ENCODE results near the gene LGALSL.

Gene LGALSL

DNA sequence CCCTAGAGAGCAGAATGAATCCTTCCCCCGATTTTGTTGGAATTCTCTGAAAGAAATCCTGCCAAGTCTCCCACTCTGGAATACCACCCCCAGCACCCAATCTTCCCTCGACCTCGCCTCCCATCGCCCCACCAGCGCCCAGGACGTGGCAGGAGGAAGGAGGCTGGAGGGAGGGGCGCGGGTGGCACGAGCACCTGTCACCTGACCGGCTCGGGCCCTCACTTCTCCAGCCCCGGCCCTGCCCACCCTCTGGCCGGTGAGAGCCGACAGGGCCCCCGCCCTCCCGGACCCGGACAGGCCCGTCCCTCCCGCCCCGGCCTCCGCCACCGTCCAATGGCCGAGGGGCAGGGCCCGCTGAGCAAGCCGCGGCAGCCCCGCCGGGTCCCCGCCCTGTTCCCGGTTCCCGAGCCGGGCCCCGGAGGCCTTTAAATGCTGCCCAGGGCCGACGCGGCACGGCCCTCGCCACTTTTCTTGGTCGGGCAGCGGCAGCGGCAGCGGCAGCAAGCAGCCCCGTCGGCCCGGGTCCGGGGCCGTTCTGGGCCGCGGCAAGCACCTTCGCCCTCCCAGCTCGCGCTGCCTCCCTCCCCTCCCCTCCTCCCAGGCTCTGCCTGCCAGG is at the start of gene LGALSL:
Gene LGALSL, plus strand, starts transcription at position 393 of the 616 bp plus-strand sequence. CDS start 384 bp downstream, outside the sequence.
- peak; percentile 54 for DNase-seq

DNA sequence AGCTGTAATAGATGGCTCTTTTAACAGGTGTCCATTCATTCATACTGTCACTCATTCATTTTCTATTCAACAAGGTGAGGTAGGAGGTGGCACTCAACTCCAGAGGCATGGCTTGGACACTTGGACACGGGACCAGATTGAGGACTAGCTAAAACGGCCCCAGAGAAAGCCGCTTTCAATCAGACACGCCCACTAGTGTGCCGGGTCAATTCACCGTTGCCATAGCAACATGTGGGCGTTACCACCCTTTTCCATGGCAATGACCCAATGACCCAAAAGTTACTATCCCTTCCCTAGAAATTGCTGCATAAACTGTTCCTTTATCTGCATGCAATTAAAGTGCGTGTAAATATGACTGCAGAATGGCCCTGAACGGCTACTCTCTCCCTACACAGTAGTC is 49.2 kb upstream of the LGALSL start:
- DNase-seq, result no peak

DNA sequence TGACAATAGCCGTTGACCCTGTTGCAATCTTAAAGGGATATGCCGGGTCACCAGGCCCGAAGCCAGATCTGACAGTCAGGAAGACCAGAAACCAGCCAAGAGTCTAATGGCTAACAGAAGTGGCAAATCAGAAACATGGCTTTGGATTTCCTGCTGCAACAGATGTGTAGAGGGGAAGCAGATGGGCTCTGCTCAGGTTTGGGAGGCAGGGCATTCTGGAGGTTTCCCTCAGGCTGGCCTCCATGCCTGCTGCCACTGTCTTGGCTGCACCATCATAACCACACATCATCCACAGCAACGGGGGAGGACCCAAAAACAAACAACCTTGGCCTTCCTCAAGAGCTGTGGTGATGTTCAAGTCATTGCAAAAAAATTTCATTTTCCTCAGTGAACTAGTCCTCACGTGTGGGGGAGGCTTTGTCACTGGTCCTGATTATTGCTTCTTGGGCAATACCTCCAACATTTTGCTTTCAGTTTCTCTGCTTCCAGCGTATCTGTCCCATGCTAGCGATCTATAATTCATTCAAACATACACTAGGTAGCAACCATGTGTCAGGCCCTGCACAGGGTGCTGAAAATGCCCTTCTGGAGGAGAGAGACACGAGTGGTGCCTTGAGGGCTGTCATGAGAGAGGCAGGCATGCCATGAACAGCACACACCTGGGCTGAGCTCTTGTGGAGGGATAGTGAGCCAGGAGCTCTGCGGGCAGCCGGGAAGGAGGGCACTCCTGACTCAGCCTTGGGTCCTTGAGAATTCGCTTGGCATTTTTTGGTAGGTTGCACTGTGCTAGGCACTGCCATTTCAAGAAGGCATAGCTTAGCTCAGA is 48.2 kb upstream of the LGALSL start:
- DNase-seq, result peak; percentile 77

DNA sequence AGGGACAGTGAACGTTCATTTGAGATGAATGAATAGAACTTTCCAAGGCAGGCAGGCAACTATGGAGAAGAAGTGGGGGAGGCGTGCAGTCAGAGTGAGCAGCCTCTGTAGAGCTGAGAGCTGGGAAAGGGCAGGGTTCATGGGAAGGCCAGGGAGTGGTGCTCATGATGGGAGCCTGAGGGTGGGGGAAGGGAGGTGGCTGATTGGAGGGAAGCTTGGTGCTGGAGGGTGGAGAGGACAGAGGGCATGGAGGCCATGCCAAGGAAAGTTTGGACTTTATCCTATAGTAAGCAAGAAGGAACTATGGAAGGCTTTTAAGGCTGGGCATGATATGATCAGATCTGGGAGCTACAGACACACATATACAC is 47.6 kb upstream of the LGALSL start:
- DNase-seq, result no peak

DNA sequence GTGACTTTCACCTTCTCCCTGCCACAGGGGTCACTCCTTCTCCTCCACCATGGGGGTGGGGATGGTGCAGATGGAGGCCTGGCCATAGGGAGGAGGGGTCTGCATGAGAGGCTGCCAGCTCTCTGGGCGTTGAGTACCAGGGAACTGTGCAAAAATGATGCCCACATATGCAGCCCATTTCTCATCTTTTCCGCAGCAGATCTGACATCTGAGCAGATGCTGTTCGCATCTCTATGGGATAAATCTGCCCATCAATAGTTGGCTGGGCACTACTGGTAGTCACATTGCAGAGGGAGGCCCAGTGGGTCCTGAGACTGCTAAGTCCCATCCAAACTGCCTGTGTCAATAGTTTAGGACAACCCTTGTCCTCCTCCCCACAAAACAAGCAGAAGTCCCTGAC is 45.9 kb upstream of the LGALSL start:
- no peak for DNase-seq

DNA sequence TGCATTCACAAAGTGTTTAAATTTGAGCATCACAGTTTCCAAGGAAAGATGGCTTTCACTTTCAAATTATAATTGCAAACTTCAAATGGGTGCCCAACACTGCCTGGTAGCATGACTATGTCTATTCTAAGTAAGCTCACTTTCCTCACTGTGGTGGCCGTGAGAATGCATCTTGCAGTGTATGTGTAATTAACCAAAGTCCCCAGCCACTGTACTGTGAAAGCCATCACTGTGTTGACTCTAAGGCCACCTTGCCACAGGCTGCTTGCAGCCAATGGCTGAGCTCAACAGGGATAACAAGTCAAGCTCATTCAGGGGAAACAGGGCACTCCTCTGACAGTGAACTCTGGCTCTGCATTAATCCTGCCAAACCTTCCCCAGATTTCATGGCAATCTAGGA is 43.3 kb upstream of the LGALSL start:
- no peak for DNase-seq

DNA sequence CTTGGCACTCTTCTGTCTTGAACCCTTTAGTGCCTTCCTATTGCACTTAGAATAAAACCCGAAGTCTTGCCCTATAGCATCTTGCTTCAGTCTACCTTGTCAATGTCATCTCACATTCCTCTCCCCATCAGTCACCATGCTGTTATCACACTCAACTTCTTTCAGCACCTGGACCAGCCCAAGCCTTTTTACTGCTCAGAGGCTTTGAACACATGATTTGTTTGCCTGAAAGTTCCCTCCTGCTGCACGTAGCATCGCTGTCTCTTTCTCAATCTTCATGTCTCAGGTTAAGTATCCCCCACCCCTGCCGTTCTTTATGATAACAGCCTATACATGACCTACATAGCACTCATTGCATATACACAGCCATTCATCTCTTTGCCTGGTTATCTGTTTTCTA is 41.3 kb upstream of the LGALSL start:
- no peak for DNase-seq

DNA sequence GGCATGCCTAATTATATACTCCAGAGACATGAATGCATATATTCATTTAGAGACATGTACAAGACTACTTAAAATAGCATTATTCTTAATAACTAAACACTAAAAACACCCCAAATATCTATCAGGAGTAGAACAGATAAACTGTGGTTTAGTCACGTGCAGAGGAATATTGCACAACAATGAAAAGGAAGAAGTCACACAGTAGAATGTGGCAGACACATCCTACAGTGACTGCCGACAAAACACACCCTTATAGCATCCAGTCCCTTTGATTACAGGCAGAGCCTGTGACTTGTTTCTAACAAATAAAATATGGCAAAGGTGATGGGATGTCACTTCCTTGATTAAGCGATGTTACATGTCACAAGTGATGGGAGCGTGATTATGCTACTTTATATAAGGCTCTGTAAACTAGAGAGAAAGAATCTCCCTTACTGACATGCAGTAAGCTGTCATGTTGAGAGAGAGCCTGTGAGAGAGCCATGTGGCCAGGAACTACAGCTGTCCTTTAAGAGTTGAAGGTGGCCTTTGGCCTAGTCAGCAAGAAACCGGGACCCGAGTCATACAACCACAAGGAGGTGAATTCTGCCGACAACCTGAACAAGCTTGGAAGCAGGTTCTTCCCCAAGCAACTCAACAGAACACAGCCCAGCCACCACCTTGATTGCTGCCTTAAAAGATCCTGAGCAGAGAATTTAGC is 39.1 kb upstream of the LGALSL start:
- no peak for DNase-seq

DNA sequence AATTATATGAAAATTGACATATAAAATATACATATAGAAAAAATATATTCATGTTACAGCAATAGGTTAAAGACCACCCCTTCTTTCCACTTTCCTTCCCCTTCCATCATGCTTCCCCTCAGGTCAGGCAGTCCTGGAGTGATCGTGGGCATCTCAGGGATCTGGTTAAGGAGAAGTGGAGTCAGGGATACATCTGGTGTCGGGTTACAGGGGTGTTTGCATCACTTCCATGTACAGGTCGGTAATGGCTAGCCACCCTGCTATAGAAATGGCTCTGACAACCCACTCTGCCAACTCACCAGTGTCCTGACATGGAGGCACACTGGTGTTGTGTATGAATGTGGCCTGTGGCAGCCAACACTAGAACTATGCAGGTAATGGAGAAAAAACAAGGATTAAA is 36.3 kb upstream of the LGALSL start:
- no peak for DNase-seq

DNA sequence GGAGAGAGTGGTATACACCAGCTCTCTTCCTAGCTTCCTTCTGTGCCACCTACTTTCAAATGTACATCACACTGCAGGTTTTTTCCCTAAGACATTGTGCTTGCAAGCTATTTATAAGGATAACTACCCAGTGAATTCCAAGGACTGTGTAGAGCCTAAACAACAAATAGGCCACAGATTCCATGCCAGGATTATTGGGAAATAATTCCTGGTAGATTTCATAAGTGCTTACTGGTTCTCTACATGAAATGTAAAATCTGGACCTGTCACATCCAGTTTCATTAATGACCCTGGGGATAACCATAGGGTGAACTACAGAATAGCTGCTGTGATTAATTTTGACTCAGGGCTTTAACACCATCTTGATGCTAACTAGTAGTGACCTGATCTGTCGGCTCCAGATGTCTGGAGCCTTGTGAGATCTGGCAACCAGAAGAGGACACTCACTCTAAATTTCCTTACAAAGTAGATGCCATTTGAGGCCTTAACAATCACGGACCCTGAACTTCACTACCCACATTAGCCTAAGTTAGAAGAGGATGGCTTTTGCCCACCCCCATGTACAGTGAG is 34.3 kb upstream of the LGALSL start:
- DNase-seq, result no peak

DNA sequence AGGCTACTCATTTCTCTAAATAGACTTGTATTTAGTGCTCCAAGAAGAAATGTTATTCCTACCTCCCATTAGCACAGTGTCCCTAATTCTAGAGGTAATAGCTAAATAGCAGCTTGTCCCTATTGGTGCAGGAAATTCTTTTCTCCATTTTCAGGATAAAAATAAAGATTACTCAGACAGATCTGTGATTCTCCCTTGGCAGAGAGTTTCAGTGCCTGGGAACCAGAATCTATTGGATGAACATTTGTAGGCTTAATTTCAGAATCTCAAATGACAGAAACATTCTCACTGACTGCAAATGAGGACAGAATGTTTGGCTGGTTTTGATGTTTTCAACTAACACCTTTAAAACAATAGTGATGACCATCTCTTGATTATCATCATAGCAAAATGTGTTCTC is 33.3 kb upstream of the LGALSL start:
- no peak for DNase-seq

DNA sequence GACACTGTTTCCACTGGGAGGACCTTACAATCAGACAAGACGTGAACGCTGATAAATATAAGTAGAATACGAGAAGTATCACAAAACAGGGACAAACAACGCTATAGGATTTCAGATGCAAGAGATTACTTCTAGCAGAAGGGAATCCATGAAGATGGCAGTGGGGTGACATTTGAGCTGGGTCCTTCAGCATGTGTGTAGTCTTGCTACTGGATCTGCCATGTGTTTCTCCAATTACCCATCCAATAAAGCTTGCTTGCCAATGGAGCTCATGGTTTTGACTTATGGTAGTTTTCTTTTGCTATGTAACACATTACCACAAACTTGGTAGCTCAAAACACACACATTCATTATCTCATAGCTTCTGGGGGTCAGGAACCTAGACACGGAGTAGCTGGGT is 32.8 kb upstream of the LGALSL start:
- no peak for DNase-seq

DNA sequence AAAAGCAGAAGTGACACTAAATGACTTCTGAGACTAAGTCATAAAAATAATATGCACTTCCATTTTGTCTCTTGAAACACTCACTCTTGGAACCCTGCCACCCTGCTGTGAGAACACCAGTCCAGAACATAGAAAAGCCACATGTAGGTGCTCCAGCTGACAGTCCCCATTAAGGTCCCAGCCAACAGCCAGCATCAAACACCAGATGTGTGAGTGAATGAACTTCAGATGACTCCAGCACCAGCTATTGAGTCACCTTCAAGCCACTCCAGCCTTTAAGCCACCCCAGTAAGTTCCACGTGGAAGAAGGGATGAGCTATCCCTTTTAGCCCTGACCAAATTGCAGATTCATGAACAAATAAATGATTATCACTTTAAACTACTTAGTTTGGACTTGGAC is 31.5 kb upstream of the LGALSL start:
- no peak for DNase-seq

DNA sequence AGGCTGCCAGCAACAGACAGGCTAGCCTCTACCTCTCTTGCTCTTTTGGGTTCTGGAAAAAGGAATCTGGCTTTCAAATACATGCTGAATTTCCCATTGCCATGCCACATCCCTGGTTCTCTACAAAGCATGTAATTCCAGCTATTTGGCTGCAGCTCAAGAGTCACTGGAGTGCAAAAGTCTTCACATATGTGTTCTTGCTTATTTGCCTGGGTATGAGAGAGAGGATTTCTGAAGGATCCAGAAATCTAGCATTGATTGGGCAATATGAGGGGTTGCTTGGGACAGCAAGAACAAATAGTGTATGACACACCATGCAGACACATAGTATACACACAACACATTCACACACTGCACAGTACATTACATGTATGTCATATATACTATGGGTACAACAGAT is 30.7 kb upstream of the LGALSL start:
- no peak for DNase-seq

DNA sequence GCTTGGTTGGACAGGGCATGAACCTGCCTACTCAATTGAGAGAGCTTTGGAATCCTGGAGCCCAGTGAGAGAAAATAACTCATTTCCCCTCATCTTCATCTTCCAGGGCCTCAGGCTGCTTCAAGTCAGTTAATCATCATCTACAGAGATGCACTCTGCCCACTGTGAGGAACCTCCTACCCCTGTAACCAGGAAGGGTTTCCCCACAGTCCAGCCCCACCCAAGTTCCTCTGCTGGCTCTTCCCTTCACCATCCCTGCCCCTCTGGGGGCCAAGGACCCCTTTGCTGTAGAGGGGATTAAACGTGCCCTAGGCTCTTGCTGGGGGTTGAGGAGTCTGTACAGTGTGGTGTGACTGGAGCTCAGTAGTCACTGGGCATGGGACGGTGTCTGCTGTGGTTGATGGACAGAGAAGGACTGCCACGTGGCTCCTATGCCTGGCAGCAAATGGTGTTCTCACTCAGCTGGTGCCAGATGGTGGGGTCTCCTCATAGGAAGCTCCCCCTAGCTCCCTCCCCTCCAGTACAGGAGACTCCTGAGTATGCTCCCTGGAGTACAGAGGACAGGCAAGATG is 29.5 kb upstream of the LGALSL start:
- DNase-seq, result no peak

DNA sequence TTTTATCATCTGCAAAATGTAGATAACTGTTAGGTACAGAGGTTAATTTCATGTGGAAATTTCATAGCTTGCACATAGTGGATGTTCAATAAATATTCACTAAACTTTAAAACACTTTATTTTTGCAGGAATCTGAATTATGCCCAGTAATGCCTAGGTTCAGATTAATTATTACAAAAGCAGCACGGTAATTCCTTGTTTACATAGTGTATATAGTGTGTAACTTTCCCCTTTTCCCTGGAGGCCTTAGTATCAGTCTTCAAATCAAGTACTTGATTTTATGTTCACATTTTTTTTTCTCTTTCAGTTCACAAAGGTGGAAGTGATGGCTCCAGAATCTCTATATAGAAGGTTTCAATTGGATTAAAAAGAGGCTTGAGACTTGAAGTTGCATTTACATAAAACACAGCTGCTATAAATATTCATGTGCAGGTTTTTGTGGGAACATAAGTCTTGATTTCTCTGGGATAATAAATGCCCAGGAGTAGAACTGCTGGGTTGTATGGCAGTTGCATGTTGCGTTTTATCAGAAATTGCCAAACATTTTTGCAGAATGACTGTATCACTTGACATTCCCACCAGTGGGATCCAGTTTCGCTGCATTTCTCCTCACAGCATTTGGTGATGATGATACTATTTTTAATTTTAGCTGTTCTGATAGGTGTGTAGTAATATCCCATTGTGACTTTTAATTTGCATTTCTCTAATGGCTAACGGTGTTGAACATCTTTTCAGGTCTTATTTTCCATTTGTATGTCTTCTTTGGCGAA is 27.6 kb upstream of the LGALSL start:
- peak; percentile 48 for DNase-seq

DNA sequence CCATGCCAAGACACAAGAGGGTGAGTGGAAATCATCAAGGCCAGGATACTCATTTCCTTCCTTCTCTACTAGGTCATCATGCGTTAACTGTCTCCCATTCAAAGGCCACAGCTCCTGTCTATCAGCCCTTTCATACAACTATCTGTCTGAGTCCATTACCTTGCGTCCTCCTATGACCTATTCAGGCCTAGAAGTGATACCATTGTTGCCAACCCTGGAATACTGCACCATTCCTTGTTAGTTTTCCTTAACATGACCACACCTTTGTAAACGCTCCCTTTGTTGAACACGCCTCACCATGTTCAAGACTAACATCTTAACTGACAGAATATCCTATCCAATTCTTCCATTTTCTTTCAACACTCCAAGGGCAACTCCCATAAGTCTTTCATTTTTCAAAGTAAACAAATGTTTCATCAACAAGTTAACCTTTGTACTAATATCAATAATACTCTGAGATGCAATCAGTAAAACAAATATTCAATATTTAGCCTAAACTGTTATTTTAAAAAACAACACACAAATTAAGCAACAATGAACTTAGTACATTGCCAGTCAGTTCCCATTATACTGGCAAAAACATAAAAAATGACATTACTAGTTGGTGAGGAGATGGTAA is 19.8 kb upstream of the LGALSL start:
- DNase-seq, result no peak

DNA sequence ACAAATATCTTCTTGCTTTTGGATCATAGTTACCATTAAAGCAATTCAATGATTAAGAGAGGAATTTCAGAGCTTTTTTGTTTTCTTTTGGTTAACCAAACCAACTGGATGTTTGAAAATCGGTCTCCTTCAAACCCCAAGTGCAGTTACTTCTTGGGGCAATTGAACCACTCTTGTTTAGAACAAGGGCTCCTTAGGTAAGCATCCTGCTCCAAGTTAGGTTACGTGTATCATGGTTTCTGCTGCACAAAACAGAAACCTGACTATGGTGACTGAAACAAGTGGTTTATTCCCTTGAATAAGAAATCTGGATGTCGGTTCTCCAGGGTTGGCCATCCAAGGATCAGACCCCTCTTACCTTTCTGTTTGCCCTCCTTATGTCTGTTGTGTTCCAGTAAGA is 16.1 kb upstream of the LGALSL start:
- DNase-seq, result no peak

DNA sequence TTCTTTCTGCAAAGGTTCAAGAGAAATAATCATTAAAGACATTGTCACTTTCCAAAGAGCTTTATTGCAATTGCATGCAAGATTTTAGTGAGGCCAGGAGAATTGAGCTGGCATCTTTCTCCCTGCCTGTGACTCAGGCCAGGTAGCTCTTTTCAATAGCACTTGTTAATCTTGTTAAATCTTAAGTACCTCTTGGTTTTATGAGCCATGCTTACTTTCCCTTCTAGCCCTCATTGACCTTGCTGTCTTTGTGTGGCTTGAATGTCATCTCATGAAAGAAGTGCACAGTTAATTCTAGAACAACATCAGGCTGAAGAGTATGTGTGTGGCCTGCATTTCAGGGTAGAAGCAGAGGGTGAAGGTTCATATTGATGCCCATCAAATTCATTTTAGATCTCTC is 14.8 kb upstream of the LGALSL start:
- no peak for DNase-seq

DNA sequence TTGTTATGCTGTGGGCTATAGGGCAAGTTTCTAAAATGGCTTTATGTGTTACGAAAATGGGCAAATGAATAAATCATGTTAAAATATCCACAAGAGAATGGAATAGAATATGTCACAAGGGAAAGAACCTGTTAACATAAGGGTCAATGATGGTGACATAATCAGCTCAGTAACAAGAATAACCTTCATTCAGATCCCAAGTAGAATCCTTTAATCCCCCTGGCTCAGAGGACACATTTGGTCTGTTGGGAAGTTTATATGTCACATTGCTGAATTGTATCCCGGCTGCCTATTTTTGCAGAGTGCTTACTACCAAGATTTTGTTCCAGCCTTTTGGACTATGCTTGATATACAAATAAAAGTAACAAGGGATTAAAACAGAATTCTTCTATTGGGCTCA is 13.1 kb upstream of the LGALSL start:
- no peak for DNase-seq

DNA sequence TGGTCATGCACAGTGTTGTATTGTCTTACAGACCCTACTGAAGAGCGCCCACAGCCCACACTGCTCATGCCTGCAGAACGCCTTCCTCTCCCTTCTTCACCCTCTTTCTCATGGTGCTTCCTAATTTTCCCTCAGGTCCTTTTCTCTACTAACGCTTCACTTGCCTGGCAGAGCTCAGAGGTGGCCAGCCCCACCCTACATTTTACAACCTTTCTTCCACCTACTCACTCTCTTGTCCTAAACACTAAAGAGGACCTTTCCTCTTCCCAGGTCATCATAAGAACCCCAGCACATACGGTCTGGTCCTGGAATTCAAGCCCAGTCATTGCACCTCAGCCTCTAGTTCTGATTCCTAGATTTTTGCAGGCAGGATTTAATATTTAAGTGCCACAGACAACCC is 11.7 kb upstream of the LGALSL start:
- DNase-seq, result no peak

DNA sequence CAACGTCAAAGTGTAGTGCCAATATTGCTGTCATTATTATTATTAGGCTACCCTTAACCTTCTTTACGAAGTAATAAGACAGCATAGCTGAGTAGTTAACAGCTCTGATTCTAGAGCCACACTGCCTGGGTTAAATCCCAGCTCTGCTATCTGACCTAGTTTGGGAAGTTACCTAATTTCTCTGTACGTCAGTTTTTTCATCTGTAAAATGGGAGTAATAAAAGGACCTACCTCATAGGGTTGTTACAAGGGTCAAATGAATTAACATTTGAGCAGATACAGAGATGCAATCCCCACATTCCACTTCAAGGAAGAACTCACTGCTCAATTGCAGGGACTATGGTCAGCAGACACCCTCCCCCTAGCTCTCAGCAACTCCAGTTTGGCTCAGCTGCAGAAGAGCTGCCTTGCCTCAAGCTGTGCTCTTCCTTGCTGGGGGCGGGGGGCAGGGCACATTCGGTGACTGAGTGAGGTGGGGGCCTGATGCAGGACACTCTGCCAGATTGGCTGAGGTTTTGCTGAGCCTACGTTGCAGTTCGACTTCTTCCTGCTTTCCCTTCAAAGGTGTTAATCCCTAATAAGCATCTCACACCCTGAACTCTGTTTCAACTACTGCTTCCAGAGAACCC is 11.0 kb upstream of the LGALSL start:
- DNase-seq, result no peak

Data from EL (cell line).